Panc1 (cell line): Measurements from ENCODE around the gene MMP14.

ENCODE experiments used
- CTCF ChIP-seq: fragments of 450-650 bp; IDR thresholded peaks from 2 replicates; pipeline ENCODE4 v1.5.1; 2017; ENCODE audit warnings: mild to moderate bottlenecking
- POLR2AphosphoS5 ChIP-seq: IDR thresholded peaks from 2 replicates; pipeline ENCODE4 v1.6.1; 2012; ENCODE audit warnings: mild to moderate bottlenecking, low read depth, low read length, moderate library complexity
- TCF7L2 ChIP-seq: IDR thresholded peaks from 2 replicates; pipeline ENCODE4 v1.6.1; 2011; ENCODE audit warnings: mild to moderate bottlenecking, low read depth, low read length, inconsistent platforms

GRCh38 chr14:22854963-22855724 is 18.8 kb downstream of the MMP14 start:
- TF ChIP-seq CTCF (no peak), TCF7L2 (no peak), POLR2AphosphoS5 (no peak)
